ENCODE measurements around the gene SPATA31D1.
"Not testable (repeated sequence)": the region's sequence is repeated elsewhere in the genome, so short reads cannot be mapped to it uniquely, and the experiment has no call there.

SPATA31D1 gene

GRCh38 chr9:81988472-81988871, at the start of gene SPATA31D1:
SPATA31D1 (plus strand) TSS chr9:81988772; CDS start chr9:81988819, 47 bp downstream.
- not testable (repeated sequence) for H3K4me3 ChIP-seq (ENCODE audit: low read length)

DNA sequence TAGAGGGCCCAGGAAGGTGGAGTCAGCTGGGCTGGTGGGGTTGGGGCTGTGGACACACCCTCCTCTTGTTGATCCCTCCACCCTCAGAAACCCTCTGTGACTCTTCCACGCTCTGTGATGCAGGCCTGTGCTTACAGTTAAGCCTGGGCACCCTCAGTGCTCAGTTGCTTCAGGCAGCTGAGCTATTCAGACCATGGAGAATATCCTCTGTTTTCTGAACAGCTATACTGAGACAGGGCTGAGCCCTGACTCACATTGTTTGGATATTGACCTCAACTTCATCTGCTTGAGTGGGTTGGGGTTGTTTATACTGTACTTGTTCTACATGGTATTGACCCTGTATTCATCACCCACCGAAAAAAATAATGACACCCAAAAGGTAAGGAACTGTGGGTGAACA, 45.2 kb upstream of the SPATA31D1 start, which contains the start of gene SPATA31D3:
TSS of gene SPATA31D3 (plus strand) at position 108 of the 400 bp plus-strand sequence. CDS start at position 194, 86 bp downstream.
- H3K4me3 ChIP-seq (ENCODE audit: low read length), result not testable (repeated sequence)

- not testable (repeated sequence) for H3K4me3 ChIP-seq (ENCODE audit: low read length)
Observed at GRCh38 chr9:81948650-81949049, 39.9 kb upstream of the SPATA31D1 start.

DNA sequence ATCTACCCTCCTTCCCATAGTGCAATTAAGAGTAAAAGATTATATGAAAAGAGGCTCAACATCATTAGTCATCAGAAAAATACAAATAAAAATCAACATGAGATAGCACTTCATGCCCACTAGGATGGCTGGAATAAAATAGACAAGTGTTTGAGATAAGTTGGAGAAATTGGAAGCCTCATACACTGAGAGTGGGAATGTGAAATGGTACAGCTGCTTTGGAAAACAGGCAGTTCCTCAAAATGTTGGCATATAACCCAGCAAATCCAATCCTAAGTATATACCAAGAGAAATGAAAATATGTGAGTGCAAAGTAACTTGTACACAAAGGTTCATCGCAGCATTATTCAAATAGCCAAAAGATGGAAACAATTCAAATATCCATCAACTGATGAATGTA, 35.5 kb upstream of the SPATA31D1 start:
- H3K4me3 ChIP-seq (ENCODE audit: low read length), result no peak overlapping the region
- no peak for TF ChIP-seq ZNF274 (IDR thresholded peaks at IDR 0.05; ENCODE audit: low read depth, low read length)

GRCh38 chr9:81955625-81956024, 32.9 kb upstream of the SPATA31D1 start:
- no peak for TF ChIP-seq ZNF274 (IDR thresholded peaks at IDR 0.05; ENCODE audit: low read depth, low read length)

DNA sequence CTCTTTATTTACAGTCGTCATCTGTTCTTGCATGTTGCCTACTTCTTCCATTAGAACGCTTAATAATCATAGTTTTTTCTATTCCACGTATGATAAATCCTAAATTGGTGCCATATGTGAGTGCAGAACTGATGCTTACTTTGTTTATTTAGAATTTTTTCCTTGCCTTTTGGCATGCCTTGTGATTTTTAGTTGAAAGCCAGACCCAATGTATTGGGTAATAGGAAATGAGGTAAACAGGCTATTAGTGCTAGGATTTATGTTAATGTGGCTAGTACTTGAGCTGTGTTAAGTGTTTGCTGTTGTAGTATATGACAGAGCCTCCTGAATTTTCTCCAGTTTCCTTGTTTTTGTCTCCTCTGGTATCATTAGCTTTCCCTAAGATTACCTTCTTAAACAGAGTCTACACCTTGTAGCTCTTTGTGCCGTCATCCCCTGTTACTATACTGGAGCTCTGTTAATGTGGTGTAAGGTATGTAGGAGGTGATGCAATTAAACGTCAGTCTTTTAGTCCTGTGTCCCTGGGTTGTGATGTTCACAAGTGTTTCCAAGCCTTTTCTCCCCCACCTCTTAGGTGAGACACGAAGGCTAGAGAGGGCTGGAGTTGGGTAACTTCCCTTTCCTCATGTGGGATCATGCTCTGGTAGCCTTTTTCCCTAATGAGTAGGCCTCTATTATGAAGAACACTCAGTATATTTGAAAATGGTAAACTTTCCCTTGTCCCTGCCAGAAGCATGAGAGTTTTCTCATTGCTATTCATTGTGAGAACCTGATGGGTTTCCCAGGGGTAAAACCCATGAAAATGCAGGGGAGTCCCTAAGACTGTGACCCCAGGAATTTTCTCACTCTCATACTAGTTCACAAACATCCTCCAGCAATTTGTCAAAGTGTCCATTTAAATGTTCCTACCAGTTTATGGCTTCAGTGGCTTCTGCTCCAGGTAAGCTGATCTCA, 24.1 kb upstream of the SPATA31D1 start:
- no peak overlapping the region for H3K4me3 ChIP-seq (ENCODE audit: low read length)
- no peak for TF ChIP-seq ZNF274 (IDR thresholded peaks at IDR 0.05; ENCODE audit: low read depth, low read length)

More at GRCh38 chr9:81955625-81956024, 32.9 kb upstream of the SPATA31D1 start:
- H3K4me3 ChIP-seq (ENCODE audit: low read length), result no peak overlapping the region

- no peak overlapping the region for H3K4me3 ChIP-seq (ENCODE audit: low read length)
- TF ChIP-seq ZNF274 (IDR thresholded peaks at IDR 0.05; ENCODE audit: low read depth, low read length), result no peak
Observed at GRCh38 chr9:81968026-81968425, 20.5 kb upstream of the SPATA31D1 start.

DNA sequence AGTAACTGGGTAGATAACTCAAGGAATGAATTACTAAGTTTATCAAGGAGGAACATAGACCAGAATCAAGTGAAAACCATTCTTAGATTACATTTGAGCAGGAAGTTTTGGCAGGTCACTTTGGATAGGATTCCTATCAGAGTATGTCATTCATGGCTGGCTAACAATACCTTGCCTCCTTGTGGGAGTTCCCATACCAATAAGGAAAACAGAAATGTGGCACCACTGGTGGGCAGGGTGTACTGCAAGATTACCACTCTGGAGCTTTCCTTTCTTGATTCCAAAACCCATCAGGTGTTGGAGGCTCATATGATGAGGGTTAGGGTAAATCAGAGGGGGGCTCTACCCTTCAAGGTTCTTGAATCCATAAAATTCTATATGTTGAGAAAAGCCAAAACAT, 18.6 kb upstream of the SPATA31D1 start:
- no peak overlapping the region for H3K4me3 ChIP-seq (ENCODE audit: low read length)
- TF ChIP-seq ZNF274 (IDR thresholded peaks at IDR 0.05; ENCODE audit: low read depth, low read length), result no peak

DNA sequence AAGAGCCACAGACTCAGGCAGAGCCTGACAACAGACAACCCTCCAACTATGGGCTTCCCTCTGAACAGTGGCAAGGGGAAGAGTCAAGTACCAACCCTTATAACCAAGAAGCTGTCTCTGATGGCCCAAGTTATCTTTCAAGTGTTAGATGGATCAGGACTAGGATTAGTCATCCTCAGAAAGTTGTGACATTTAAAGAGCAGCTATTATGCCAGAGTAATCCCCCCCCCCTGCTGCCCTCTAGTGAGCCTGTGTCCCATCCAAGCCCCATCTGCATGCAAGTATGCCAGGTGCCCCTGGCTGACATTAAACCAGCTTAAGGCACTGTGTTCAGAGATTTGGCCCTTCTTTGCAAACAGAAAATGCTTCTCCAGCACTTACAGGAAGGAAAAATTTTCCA, 16.8 kb upstream of the SPATA31D1 start:
- no peak overlapping the region for H3K4me3 ChIP-seq (ENCODE audit: low read length)
- TF ChIP-seq ZNF274 (IDR thresholded peaks at IDR 0.05; ENCODE audit: low read depth, low read length), result no peak

DNA sequence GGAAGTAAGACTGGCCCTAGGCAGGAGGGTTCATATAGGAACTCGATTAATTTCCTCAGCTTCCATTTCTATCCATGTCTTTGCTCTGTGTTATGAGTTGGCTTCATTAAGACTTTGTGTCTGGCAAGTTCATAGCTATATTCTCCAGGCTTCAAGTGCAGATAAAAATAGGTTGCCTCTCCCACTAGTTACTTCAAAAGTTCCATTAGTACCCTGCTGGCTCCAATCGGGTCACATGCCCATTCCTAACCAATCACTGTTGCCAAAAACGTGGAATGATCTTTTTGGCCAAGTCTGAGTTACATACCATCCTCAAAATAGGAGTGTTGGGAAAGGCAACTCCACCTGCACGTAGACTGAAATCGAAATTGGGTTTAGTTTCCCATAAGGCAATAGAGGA, 13.8 kb upstream of the SPATA31D1 start:
- TF ChIP-seq ZNF274 (IDR thresholded peaks at IDR 0.05; ENCODE audit: low read depth, low read length), result no peak
- H3K4me3 ChIP-seq (ENCODE audit: low read length), result no peak overlapping the region

- H3K4me3 ChIP-seq (ENCODE audit: low read length), result no peak overlapping the region
- no peak for TF ChIP-seq ZNF274 (IDR thresholded peaks at IDR 0.05; ENCODE audit: low read depth, low read length)
Observed at GRCh38 chr9:81976351-81976750, 12.2 kb upstream of the SPATA31D1 start.

GRCh38 chr9:81979196-81979595, 9.4 kb upstream of the SPATA31D1 start:
- no peak overlapping the region for H3K4me3 ChIP-seq (ENCODE audit: low read length)
- no peak for TF ChIP-seq ZNF274 (IDR thresholded peaks at IDR 0.05; ENCODE audit: low read depth, low read length)

- TF ChIP-seq ZNF274 (IDR thresholded peaks at IDR 0.05; ENCODE audit: low read depth, low read length), result no peak
- no peak overlapping the region for H3K4me3 ChIP-seq (ENCODE audit: low read length)
Observed at GRCh38 chr9:81980568-81980967, 8.0 kb upstream of the SPATA31D1 start.

GRCh38 chr9:81981883-81982282, 6.7 kb upstream of the SPATA31D1 start:
- H3K4me3 ChIP-seq (ENCODE audit: low read length), result no peak overlapping the region

GRCh38 chr9:81984928-81985327, 3.6 kb upstream of the SPATA31D1 start:
- H3K4me3 ChIP-seq (ENCODE audit: low read length), result no peak overlapping the region
- no peak for TF ChIP-seq ZNF274 (IDR thresholded peaks at IDR 0.05; ENCODE audit: low read depth, low read length)

More at GRCh38 chr9:81981883-81982282, 6.7 kb upstream of the SPATA31D1 start:
- no peak for TF ChIP-seq ZNF274 (IDR thresholded peaks at IDR 0.05; ENCODE audit: low read depth, low read length)

Measured in GM08714 (cell line).